H4 (cell line): ENCODE measurements around the gene PTPRN2. TPM values are rescaled to one million over a fixed set of nuclear protein-coding genes. Genes with fewer than 3 reads are reported as not detected.

Experiments
- DNase-seq: peaks from one replicate; pipeline ENCODE4 v3.0.0-alpha.2; 2015; ENCODE audit warnings: low spot score
- total RNA-seq: library from RNA; depleted of rRNA; stranded (reverse); fragments of >200 nt; shearing (Covaris generic); gene quantifications from 2 replicates; pipeline ENCODE4 v1.2.3, GENCODE V29; 2014

PTPRN2 gene
- total RNA-seq, 1 experiment from 2014 or later, result 0.97 TPM

GRCh38 chr7:157799076-157799685, 788.4 kb downstream of the PTPRN2 start:
- no peak for DNase-seq

- DNase-seq, result no peak
These were observed 790.3 kb downstream of the PTPRN2 start for GRCh38 chr7:157797361-157797760.

GRCh38 chr7:157796846-157797245, 790.8 kb downstream of the PTPRN2 start:
- DNase-seq, result no peak

GRCh38 chr7:157795643-157796042, 792.0 kb downstream of the PTPRN2 start:
- DNase-seq, result no peak

- no peak for DNase-seq
These were observed 792.4 kb downstream of the PTPRN2 start for GRCh38 chr7:157795199-157795598.

GRCh38 chr7:157794746-157795065, 792.9 kb downstream of the PTPRN2 start:
- DNase-seq, result no peak

- DNase-seq, result no peak
These were observed 793.5 kb downstream of the PTPRN2 start for GRCh38 chr7:157793973-157794745.

GRCh38 chr7:157793087-157793353, 794.6 kb downstream of the PTPRN2 start:
- no peak for DNase-seq

GRCh38 chr7:157792241-157793086, 795.2 kb downstream of the PTPRN2 start:
- DNase-seq, result no peak

- no peak for DNase-seq
These were observed 796.0 kb downstream of the PTPRN2 start for GRCh38 chr7:157791666-157792065.

- DNase-seq, result no peak
These were observed 796.4 kb downstream of the PTPRN2 start for GRCh38 chr7:157791261-157791660.

GRCh38 chr7:157789942-157790341, 797.7 kb downstream of the PTPRN2 start:
- DNase-seq, result no peak

GRCh38 chr7:157789094-157789493, 798.5 kb downstream of the PTPRN2 start:
- DNase-seq, result no peak

GRCh38 chr7:157788573-157788972, 799.0 kb downstream of the PTPRN2 start:
- no peak for DNase-seq

- DNase-seq, result no peak
These were observed 800.3 kb downstream of the PTPRN2 start for GRCh38 chr7:157787275-157787701.

- no peak for DNase-seq
These were observed 801.0 kb downstream of the PTPRN2 start for GRCh38 chr7:157786375-157787274.

GRCh38 chr7:157785486-157786186, 802.0 kb downstream of the PTPRN2 start:
- DNase-seq, result no peak

GRCh38 chr7:157784979-157785441, 802.6 kb downstream of the PTPRN2 start:
- no peak for DNase-seq

GRCh38 chr7:157784041-157784835, 803.4 kb downstream of the PTPRN2 start:
- no peak for DNase-seq

- DNase-seq, result no peak
These were observed 805.6 kb downstream of the PTPRN2 start for GRCh38 chr7:157782041-157782440.
